GM12878 (cell line): ENCODE data around the gene B3GALT5. TPM values are rescaled to one million over a fixed set of nuclear protein-coding genes. Genes with fewer than 3 reads are reported as not detected.

Experiments used
- ATAC-seq: fragments of 200-7000 bp; cut with Tn5 transposase; 3 replicates; pipeline ENCODE4 v1.9.1; 2020; ENCODE audit warnings: mild to moderate bottlenecking, moderate library complexity
- BruUV-seq: library from RNA; stranded (reverse); fragments of 400-500 nt; replicated peaks from 2 replicates; lab custom pipeline; 2021; lab: Mats Ljungman, UMichigan
- CTCF ChIA-PET: fragments of 300-600 bp; sonication (Branson Sonifier 250); formaldehyde crosslinking; extraction: SDS; loops from one replicate; lab custom pipeline; 2021; ENCODE audit warnings: inconsistent platforms; lab: Yijun Ruan, JAX
- POLR2A ChIA-PET: fragments of 350-600 bp; formaldehyde crosslinking; extraction: SDS; loops from one replicate; lab custom pipeline; 2021; ENCODE audit warnings: inconsistent platforms; lab: Charles Lee
- RAD21 ChIA-PET: fragments of 300-600 bp; sonication (Branson Sonifier 250); formaldehyde crosslinking; loops from one replicate; lab custom pipeline; 2023; ENCODE audit warnings: antibody characterized with exemption; ENCODE audit not compliant: unreplicated experiment; lab: Charles Lee
- SMC1A ChIA-PET: fragments of 300-600 bp; sonication (Branson Sonifier 250); formaldehyde crosslinking; loops from one replicate; lab custom pipeline; 2023; ENCODE audit not compliant: unreplicated experiment, uncharacterized antibody; lab: Charles Lee
- DNase-seq: peaks from one replicate; pipeline ENCODE4 v3.0.0-alpha.2; 2011; ENCODE audit warnings: low read depth, low spot score
- FAIRE-seq: peaks from 3 replicates; lab custom pipeline; 2011; peaks lifted over from hg19 to GRCh38; lab: Jason Lieb, UNC
- H2AFZ ChIP-seq: 2 replicates; pipeline ENCODE4 v1.6.0; 2011; ENCODE audit warnings: low read depth, low read length, control low read depth; ENCODE audit not compliant: control insufficient read depth
- H3K27ac ChIP-seq: 2 replicates; pipeline ENCODE4 v1.5.1; 2011; ENCODE audit warnings: control low read depth; ENCODE audit not compliant: control insufficient read depth, insufficient read depth
- H3K27me3 ChIP-seq, 2 experiments: replicated peaks in 1 of 2; 2 replicates each; pipeline versions ENCODE4 v1.6.0 to v1.6.1; 2011; ENCODE audit warnings: low read length in 1 of 2; ENCODE audit not compliant: control insufficient read depth in 2 of 2, insufficient read depth in 2 of 2
- H3K36me3 ChIP-seq, 2 experiments: 2 replicates each; pipeline ENCODE4 v1.5.1; 2011; ENCODE audit warnings: low read length in 1 of 2; ENCODE audit not compliant: control insufficient read depth in 2 of 2, insufficient read depth in 2 of 2
- H3K4me1 ChIP-seq: 2 replicates; pipeline ENCODE4 v1.6.1; 2011; ENCODE audit warnings: mild to moderate bottlenecking, low read length, moderate library complexity, mixed read lengths; ENCODE audit not compliant: control insufficient read depth, insufficient read depth
- H3K4me2 ChIP-seq: 2 replicates; pipeline ENCODE4 v1.6.0; 2011; ENCODE audit warnings: control low read depth; ENCODE audit not compliant: control insufficient read depth, insufficient read depth
- H3K4me3 ChIP-seq: fragments of 200-600 bp; sonication (generic); 2 replicates; pipeline ENCODE4 v1.5.1; 2016
- H3K79me2 ChIP-seq: 2 replicates; pipeline ENCODE4 v1.6.0; 2011; ENCODE audit warnings: low read length; ENCODE audit not compliant: control insufficient read depth, insufficient read depth
- H3K9ac ChIP-seq: 2 replicates; pipeline ENCODE4 v1.8.0; 2011; ENCODE audit warnings: low read length, control low read depth, mixed read lengths; ENCODE audit not compliant: control insufficient read depth, insufficient read depth
- H3K9me3 ChIP-seq: replicated peaks from 3 replicates; pipeline ENCODE4 v1.5.1; 2011; ENCODE audit warnings: mild to moderate bottlenecking, low read length; ENCODE audit not compliant: control insufficient read depth, insufficient read depth
- H4K20me1 ChIP-seq: 2 replicates; pipeline ENCODE4 v1.6.0; 2011; ENCODE audit not compliant: control insufficient read depth, insufficient read depth
- CHD4 ChIP-seq: fragments of 200-600 bp; sonication (generic); IDR thresholded peaks from 2 replicates; pipeline ENCODE4 v1.6.1; 2016; ENCODE audit warnings: mild to moderate bottlenecking
- ETV6 ChIP-seq, 2 experiments: fragments of 450-650 bp in 1 of 2; IDR thresholded peaks in 1 of 2; conservative IDR thresholded peaks in 1 of 2; 2 replicates each; pipeline ENCODE4 v1.6.1; 2014; ENCODE audit warnings: antibody characterized with exemption in 1 of 2, borderline replicate concordance in 1 of 2, low read depth in 1 of 2, mild to moderate bottlenecking in 1 of 2, moderate library complexity in 1 of 2
- GATAD2B ChIP-seq: fragments of 450-650 bp; conservative IDR thresholded peaks from 2 replicates; pipeline ENCODE4 v1.6.1; 2017; ENCODE audit warnings: low read depth, mild to moderate bottlenecking, moderate library complexity
- IRF4 ChIP-seq: IDR thresholded peaks from 2 replicates; pipeline ENCODE4 v1.6.1; 2011; ENCODE audit warnings: low read depth, low read length
- MLLT1 ChIP-seq: fragments of 450-650 bp; IDR thresholded peaks from 2 replicates; pipeline ENCODE4 v1.6.1; 2016; ENCODE audit warnings: mild to moderate bottlenecking
- MYB ChIP-seq: fragments of 150-350 bp; IDR thresholded peaks from 2 replicates; pipeline ENCODE4 v1.6.1; 2014; ENCODE audit warnings: mild to moderate bottlenecking, low read depth, low read length, borderline replicate concordance
- RB1 ChIP-seq: fragments of 450-650 bp; formaldehyde crosslinking; IDR thresholded peaks from 2 replicates; pipeline ENCODE4 v1.6.1; 2017; ENCODE audit warnings: mild to moderate bottlenecking, borderline replicate concordance
- RELA ChIP-seq: fragments of 450-650 bp; IDR thresholded peaks from 2 replicates; pipeline ENCODE4 v1.8.0; 2014; ENCODE audit warnings: borderline replicate concordance; ENCODE audit not compliant: partially characterized antibody
- TCF12 ChIP-seq: IDR thresholded peaks from 2 replicates; pipeline ENCODE4 v1.6.1; 2011; ENCODE audit warnings: low read depth, mild to moderate bottlenecking, low read length
- TCF3 ChIP-seq: IDR thresholded peaks from 2 replicates; pipeline ENCODE4 v1.6.1; 2012; ENCODE audit warnings: low read depth, mild to moderate bottlenecking, low read length, borderline replicate concordance; ENCODE audit not compliant: insufficient read depth
- WGBS: methylation state at CpG from one replicate; pipeline ENCODE4 v1.1.6; 2016; ENCODE audit warnings: low lambda C conversion rate; ENCODE audit not compliant: insufficient replicate concordance, insufficient coverage; ENCODE audit errors: missing lambda C conversion rate; 5-methylcytosine and 5-hydroxymethylcytosine counted together
- in situ Hi-C: fragments of 300-500 bp; cut with MboI; formaldehyde crosslinking; loops from 9 replicates; pipeline ENCODE4 v1.14.3; 2018; ENCODE audit warnings: mixed read lengths
- intact Hi-C: fragments of 100-400 bp; cut with micrococcal nuclease; formaldehyde crosslinking; loops from one replicate; pipeline ENCODE4 v1.14.2; 2022; ENCODE audit not compliant: unreplicated experiment
- polyA plus RNA-seq, 11 experiments: library from polyadenylated mRNA; depleted of rRNA in 4 of 11; unstranded in 6 of 11; stranded (reverse) in 5 of 11; fragments of >200 nt; fragmentation: Nextera tagmentation in 4 of 11; fragmentation: Illumina TruSeq in 1 of 11; extraction: Ambion mirVana in 4 of 11; extraction: Trizol in 1 of 11; gene quantifications; 1 replicate in 1 of 11; 2 replicates in 10 of 11; pipeline versions ENCODE4 v1.2.1 to v1.2.3, GENCODE V29; 2011 to 2016; ENCODE audit warnings: inconsistent platforms in 2 of 11, missing spikeins in 2 of 11, low read depth in 1 of 11
- total RNA-seq, 4 experiments: library from RNA; depleted of rRNA in 3 of 4; stranded (reverse); fragments of >200 nt in 3 of 4; fragmentation: Illumina TruSeq in 1 of 4; extraction: Trizol in 1 of 4; gene quantifications; 2 replicates each; pipeline versions ENCODE4 v1.2.1 to v1.2.3, GENCODE V29; 2013 to 2021
- TF ChIP-seq, protein P1 (sequence below), 3 experiments: IDR thresholded peaks in 2 of 3; conservative IDR thresholded peaks in 1 of 3; 2 replicates each; pipeline ENCODE4 v1.5.1; 2011; ENCODE audit warnings: low read depth in 3 of 3, low read length in 3 of 3, mild to moderate bottlenecking in 3 of 3, control low read depth in 2 of 3, moderate library complexity in 2 of 3, inconsistent platforms in 1 of 3, mixed read lengths in 1 of 3; ENCODE audit not compliant: control insufficient read depth in 2 of 3, insufficient read depth in 1 of 3; ENCODE audit errors: extremely low read depth in 1 of 3
- TF ChIP-seq, protein P2 (sequence below): fragments of 450-650 bp; conservative IDR thresholded peaks from 2 replicates; pipeline ENCODE4 v1.6.1; 2017; ENCODE audit warnings: mild to moderate bottlenecking, moderate library complexity

The B3GALT5 gene
- total and polyA plus RNA-seq, 10 of the 15 experiments (the other 5 are each of a cell fraction or from before 2014, with no cell fraction given), result 0.03 to 0.04 TPM; not detected in 8

DNA sequence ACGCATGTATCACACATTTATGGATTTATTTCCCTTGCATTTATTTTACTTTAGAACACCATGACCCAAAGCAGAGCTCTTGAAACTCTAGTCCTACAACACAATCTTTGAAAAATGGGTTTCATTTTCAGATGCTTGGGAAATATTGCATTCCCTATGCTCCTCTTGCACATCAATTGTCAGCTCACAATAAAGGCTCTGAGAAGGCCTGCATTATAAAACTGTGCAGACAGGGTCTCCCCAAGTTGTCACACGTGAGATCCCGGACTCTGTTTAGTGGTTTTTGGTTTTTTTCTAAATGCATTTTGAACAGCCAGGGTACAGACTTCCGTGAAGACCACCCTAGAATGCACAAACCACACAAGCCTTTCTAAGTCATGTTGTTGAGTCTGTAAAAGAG lies 9.9 kb upstream of the B3GALT5 start:
- no peak for FAIRE-seq
- SMC1A ChIA-PET, result no interaction called here
- Histone ChIP-seq H4K20me1 (no peaks in the 10 kb centered on the region), H3K9me3 (no peaks in the 10 kb centered on the region), H3K27ac (no peak overlapping the region), H3K9ac (no peak overlapping the region), H3K4me2 (no peak overlapping the region), H3K4me3 (no peak overlapping the region), H3K27me3 (no peaks in the 10 kb centered on the region), H2AFZ (no peak overlapping the region), H3K4me1 (no peaks in the 10 kb centered on the region), H3K79me2 (no peaks in the 10 kb centered on the region), H3K36me3 (no peaks in the 10 kb centered on the region)
- POLR2A ChIA-PET, result no interaction called here
- TF ChIP-seq ETV6 (conservative IDR thresholded peaks at IDR 0.05 in 1 of 2, IDR thresholded peaks at IDR 0.05 in 1 of 2; ENCODE audit: borderline replicate concordance in 1 of 2, low read depth in 1 of 2), result no peak
- TF ChIP-seq GATAD2B, result no peak
- TF ChIP-seq MYB, result no peak
- in situ Hi-C loops (no loop called here), intact Hi-C loops (no loop called here)
- WGBS, result 12% methylated on average over 4 of the region's 4 CpGs
- CTCF ChIA-PET, result no interaction called here
- no peak for ATAC-seq
- no peak for DNase-seq
- no TSS peak for BruUV-seq
- RAD21 ChIA-PET, result no interaction called here

DNA sequence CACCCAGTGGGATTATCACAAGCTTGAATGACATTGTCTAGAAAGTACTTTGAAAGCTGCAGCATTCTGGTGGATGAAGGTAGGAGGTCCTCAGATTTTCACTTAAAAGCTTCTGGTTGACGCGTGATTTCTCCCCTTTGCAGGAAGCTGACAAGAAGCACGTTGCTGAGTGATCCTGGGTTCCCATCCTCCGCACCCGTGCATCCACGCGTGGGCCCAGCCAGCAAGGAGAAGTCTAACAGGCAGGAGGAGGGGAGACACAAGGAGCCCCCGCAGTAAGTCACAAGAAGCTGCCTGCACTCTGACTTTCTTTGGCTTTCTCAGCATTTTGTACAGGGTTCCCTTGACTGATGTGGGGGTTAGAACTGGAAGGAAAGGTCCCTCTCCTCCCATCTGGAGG lies 7.8 kb upstream of the B3GALT5 start:
- Histone ChIP-seq H3K79me2 (no peaks in the 10 kb centered on the region), H3K4me2 (no peak overlapping the region), H2AFZ (no peak overlapping the region), H3K4me1 (no peaks in the 10 kb centered on the region), H4K20me1 (no peaks in the 10 kb centered on the region), H3K36me3 (no peaks in the 10 kb centered on the region), H3K27ac (no peak overlapping the region), H3K9me3 (no peaks in the 10 kb centered on the region), H3K4me3 (no peak overlapping the region), H3K27me3 (no peaks in the 10 kb centered on the region), H3K9ac (no peak overlapping the region)
- ChIA-PET POLR2A (no interaction called here), SMC1A (no interaction called here), RAD21 (no interaction called here), CTCF (interaction anchor here (0.6 kb wide), 1 partner anchor 83 kb away, joined by 4 read pairs; no protein-coding TSS in a partner anchor)
- ATAC-seq, result no peak
- no peak for DNase-seq
- in situ Hi-C loops (no loop called here), intact Hi-C loops (no loop called here)
- no TSS peak for BruUV-seq
- FAIRE-seq, result no peak
- 37% methylated on average over 8 of the region's 8 CpGs for WGBS
- TF ChIP-seq MLLT1 (no peak), TCF3 (no peak), CHD4 (no peak), IRF4 (no peak), RB1 (no peak), TCF12 (no peak), RELA (no peak)
- TF ChIP-seq, protein P1, sequence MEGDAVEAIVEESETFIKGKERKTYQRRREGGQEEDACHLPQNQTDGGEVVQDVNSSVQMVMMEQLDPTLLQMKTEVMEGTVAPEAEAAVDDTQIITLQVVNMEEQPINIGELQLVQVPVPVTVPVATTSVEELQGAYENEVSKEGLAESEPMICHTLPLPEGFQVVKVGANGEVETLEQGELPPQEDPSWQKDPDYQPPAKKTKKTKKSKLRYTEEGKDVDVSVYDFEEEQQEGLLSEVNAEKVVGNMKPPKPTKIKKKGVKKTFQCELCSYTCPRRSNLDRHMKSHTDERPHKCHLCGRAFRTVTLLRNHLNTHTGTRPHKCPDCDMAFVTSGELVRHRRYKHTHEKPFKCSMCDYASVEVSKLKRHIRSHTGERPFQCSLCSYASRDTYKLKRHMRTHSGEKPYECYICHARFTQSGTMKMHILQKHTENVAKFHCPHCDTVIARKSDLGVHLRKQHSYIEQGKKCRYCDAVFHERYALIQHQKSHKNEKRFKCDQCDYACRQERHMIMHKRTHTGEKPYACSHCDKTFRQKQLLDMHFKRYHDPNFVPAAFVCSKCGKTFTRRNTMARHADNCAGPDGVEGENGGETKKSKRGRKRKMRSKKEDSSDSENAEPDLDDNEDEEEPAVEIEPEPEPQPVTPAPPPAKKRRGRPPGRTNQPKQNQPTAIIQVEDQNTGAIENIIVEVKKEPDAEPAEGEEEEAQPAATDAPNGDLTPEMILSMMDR (IDR thresholded peaks at IDR 0.05 in 2 of 3, conservative IDR thresholded peaks at IDR 0.05 in 1 of 3; ENCODE audit: control insufficient read depth in 2 of 3, extremely low read depth in 1 of 3, insufficient read depth in 1 of 3, low read depth in 3 of 3, low read length in 3 of 3), result no peak
- TF ChIP-seq, protein P2, sequence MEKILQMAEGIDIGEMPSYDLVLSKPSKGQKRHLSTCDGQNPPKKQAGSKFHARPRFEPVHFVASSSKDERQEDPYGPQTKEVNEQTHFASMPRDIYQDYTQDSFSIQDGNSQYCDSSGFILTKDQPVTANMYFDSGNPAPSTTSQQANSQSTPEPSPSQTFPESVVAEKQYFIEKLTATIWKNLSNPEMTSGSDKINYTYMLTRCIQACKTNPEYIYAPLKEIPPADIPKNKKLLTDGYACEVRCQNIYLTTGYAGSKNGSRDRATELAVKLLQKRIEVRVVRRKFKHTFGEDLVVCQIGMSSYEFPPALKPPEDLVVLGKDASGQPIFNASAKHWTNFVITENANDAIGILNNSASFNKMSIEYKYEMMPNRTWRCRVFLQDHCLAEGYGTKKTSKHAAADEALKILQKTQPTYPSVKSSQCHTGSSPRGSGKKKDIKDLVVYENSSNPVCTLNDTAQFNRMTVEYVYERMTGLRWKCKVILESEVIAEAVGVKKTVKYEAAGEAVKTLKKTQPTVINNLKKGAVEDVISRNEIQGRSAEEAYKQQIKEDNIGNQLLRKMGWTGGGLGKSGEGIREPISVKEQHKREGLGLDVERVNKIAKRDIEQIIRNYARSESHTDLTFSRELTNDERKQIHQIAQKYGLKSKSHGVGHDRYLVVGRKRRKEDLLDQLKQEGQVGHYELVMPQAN, result no peak
